Measurements from ENCODE around the gene SYNDIG1.

SYNDIG1 gene

DNA sequence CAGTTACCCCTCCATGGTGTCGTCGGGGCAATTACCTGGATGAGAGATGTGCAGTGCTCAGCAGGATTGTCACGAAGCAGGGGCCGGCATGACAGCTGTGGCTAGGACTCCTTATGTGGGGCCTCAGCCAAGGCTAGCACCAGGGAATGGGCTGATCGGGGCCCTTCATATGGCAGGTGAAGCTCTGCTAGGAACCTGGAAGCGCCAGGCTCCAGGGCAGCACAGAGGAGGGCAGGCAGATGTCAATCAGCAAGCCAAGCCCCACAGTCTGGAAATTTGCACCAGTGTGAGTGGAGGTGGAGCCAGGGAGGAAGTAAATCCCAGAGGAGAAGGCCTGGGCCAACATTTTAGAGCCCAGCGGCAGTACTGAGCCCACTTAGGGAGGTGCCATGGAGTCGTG lies 21.2 kb downstream of the SYNDIG1 start:
- Mint-ChIP-seq H3K4me3 (no peak overlapping the region), H3K27ac (no peak overlapping the region), H3K9me3 (no peaks in the 10 kb centered on the region), H3K27me3 (no peaks in the 10 kb centered on the region), H3K4me1 (ENCODE audit: low read depth) (no peaks in the 10 kb centered on the region), H3K36me3 (ENCODE audit: low read depth) (no peaks in the 10 kb centered on the region)
- no peak for DNase-seq

DNA sequence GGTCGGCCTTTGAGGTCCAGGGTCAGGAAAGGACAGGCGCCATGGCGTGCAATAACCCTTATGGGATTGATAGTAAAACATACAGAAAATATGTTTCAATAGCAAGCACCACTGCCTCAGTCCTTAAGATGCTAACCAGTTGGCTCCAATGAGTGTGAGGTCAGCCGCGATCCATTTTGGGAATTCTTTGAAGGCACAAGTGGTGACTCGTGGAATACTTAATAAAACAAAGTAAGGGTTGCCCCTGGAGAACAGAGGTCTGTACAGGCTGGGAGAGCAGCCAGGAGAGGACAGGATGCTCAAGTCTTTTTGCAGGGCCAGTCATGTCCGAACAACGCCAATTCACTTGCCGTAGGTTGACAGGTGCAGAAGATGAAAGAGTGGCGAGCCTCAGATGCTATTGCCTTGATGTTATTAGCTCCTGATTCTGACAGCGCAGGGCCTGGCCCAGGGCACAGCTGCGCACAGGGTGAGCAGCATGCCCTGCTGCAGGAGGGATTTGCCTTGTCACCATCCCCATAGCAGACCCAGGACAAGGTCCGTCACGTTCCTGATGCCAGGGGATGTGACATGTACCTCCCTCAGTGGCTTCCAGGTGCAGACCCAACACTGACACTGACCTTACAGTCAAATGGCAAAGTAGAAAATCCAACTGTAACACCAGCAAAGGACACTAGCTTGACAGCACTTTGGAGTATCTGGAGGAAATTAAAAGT lies 21.8 kb downstream of the SYNDIG1 start:
- Mint-ChIP-seq H3K9me3 (no peaks in the 10 kb centered on the region), H3K4me3 (no peak overlapping the region), H3K36me3 (ENCODE audit: low read depth) (no peaks in the 10 kb centered on the region), H3K27ac (no peak overlapping the region), H3K27me3 (no peaks in the 10 kb centered on the region), H3K4me1 (ENCODE audit: low read depth) (no peaks in the 10 kb centered on the region)
- no peak for DNase-seq

DNA sequence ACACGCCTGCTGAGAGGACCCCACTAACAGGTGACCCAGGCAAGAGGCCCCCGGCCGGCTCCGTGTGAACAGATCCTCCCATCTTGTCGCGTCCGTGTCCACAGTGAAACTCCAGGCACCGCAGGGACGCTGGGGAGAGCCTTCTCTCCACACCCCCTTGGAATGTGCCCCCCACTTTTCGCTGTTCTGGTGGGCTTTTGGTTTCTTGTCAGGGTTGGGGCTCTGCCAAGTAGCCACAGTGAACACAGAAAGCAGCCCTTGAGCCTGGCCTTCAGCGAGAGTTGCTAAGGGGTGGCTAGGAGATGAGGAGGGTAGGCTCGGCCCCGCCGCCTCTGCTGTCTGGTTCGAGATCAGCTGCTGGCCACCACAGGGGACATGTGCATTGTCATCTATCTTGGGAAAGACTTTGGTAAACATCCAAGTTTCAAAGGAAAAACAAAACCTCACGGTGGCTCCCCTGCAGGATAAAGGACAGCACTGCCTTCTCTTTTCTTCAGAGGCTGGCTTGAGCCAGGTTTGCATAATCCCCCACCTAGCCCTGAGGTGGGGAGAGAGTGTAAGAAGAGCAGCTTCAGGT lies 22.7 kb downstream of the SYNDIG1 start:
- H3K27me3 Mint-ChIP-seq, result no peaks in the 10 kb centered on the region
- H3K36me3 Mint-ChIP-seq (ENCODE audit: low read depth), result no peaks in the 10 kb centered on the region
- H3K27ac Mint-ChIP-seq, result no peak overlapping the region
- no peaks in the 10 kb centered on the region for H3K4me1 Mint-ChIP-seq (ENCODE audit: low read depth)
- no peak overlapping the region for H3K4me3 Mint-ChIP-seq
- no peak for DNase-seq
- no peaks in the 10 kb centered on the region for H3K9me3 Mint-ChIP-seq

DNA sequence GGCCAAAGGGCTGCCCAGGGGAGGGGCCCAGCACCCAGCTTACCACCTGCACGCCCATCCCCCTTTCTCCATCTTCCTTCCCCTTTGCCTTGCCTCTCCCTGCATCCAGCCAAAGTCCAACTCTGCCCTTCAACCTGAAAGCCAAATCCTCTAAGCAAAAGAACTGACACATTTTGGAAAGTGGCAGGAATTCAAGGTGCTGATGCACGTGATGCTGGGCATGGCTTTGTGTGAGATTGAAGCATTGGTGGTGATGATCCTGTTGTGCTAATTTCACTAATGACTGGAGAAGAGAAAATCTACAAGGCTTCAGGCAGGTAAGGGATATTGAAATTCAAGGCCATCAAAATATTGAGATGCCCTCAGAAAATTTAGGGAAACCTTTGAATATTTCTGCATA lies 23.3 kb downstream of the SYNDIG1 start:
- H3K4me1 Mint-ChIP-seq (ENCODE audit: low read depth), result no peaks in the 10 kb centered on the region
- H3K27me3 Mint-ChIP-seq, result no peaks in the 10 kb centered on the region

DNA sequence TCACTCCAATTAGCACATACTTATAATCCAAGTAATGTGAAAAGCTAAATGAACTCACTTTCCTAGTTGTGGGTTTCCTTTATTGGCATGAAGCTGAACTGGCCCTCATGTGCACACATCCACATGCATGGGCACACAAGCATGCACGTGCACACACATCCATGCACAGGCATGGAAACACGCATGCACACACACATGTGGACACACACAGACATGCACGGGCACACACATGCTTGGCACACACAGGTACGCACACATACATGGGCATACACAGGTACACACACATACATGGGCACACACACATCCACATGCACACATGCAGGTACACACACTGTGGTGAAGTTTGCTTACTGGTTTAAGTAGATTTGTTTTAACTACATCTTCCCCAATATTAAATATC lies 23.8 kb downstream of the SYNDIG1 start:
- no peak overlapping the region for H3K27ac Mint-ChIP-seq
- no peaks in the 10 kb centered on the region for H3K36me3 Mint-ChIP-seq (ENCODE audit: low read depth)

More for the DNA sequence above, 23.3 kb downstream of the SYNDIG1 start:
- Mint-ChIP-seq H3K9me3 (no peaks in the 10 kb centered on the region), H3K4me3 (no peak overlapping the region), H3K27ac (no peak overlapping the region), H3K36me3 (ENCODE audit: low read depth) (no peaks in the 10 kb centered on the region)
- no peak for DNase-seq

DNA sequence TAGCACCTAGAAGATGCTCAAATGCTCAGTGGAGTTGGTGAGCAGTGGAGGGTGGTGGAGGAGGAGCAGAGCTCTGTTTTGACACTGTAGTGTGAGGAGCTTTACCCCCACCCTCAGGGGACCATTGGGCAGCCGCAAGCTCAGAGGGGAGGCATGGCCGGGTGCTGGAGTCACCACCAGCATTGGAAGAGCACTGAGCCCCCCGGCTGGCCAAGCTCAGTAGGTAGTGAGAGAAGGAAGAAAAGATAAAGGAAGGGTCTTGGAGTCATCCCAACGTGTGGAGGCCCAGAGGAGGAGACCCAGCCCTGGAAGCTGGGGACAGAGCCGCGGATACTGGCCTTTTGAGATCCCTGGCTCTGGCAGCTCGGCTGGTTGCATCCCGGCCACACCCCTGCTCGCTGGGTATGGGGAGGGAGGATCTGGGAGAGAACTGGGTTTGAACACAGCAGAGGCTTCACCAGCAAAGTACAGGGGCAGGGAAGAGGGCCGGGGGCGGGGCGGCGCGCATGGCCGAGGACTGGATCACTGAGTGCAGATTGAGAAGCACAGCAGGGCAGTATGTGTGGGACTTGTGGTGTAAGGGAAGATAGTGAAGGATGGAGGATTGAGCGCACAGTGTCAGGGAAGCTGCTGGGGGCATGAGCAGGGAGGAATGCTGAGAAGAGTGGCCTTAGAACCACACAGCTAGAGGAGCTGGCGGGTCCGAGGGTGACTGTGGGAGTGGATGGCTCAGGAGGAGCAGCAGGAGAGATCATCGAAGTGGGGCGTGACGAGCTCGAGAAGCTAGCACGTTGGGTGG lies 24.4 kb downstream of the SYNDIG1 start:
- no peak for DNase-seq
- no peaks in the 10 kb centered on the region for H3K27me3 Mint-ChIP-seq
- no peaks in the 10 kb centered on the region for H3K9me3 Mint-ChIP-seq
- no peak overlapping the region for H3K4me3 Mint-ChIP-seq
- no peak overlapping the region for H3K27ac Mint-ChIP-seq
- H3K4me1 Mint-ChIP-seq (ENCODE audit: low read depth), result no peaks in the 10 kb centered on the region
- no peaks in the 10 kb centered on the region for H3K36me3 Mint-ChIP-seq (ENCODE audit: low read depth)

More for the DNA sequence above, 23.8 kb downstream of the SYNDIG1 start:
- no peak for DNase-seq
- H3K27me3 Mint-ChIP-seq, result no peaks in the 10 kb centered on the region
- no peak overlapping the region for H3K4me3 Mint-ChIP-seq
- no peaks in the 10 kb centered on the region for H3K9me3 Mint-ChIP-seq
- no peaks in the 10 kb centered on the region for H3K4me1 Mint-ChIP-seq (ENCODE audit: low read depth)

DNA sequence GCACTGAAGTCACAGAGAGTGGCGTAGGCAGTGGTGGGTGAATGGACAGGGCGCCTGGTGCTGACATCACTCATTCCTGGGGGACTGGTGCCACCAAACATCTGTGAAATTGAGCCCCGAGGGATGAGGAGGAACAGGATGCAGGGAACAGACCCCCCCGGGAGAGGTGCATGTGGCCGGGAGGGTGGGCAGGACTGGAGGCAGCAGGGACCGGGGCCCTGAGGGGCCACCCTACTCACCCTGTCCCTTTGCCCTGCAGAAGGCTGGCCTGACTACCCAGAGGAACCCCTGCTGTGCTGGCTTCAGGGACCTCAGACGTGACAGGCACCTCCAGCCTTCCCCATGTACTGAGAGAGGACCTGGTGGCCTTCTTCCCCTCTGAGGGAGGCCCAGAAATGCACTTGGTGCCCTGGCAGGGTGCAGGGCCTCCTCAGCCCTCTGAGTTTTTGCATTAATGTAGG lies 25.1 kb downstream of the SYNDIG1 start:
- Mint-ChIP-seq H3K27me3 (no peaks in the 10 kb centered on the region), H3K4me3 (no peak overlapping the region), H3K27ac (no peak overlapping the region), H3K36me3 (ENCODE audit: low read depth) (no peaks in the 10 kb centered on the region), H3K9me3 (no peaks in the 10 kb centered on the region), H3K4me1 (ENCODE audit: low read depth) (no peaks in the 10 kb centered on the region)
- DNase-seq, result no peak

DNA sequence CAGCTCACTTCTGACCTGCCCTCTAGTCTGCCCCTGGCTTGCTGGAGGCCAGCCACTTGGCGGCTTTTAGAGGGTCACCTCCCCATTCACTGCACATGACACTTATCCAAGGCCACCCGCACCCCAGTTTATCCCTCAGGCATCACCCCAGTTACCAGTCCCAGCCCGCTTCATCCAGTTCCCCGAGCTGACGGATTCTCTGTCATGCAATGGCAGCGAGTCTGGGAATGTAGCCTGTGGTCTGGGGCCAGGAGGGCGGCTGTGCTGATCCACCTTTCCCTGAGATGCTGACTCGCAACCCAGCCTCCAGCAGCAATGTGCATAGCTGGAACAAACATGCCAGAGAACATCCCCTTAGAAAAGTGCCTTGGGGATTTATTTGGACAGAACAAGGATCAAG lies 25.8 kb downstream of the SYNDIG1 start:
- Mint-ChIP-seq H3K9me3 (no peaks in the 10 kb centered on the region), H3K4me1 (ENCODE audit: low read depth) (no peaks in the 10 kb centered on the region), H3K36me3 (ENCODE audit: low read depth) (no peaks in the 10 kb centered on the region), H3K4me3 (no peak overlapping the region), H3K27me3 (no peaks in the 10 kb centered on the region), H3K27ac (no peak overlapping the region)
- DNase-seq, result no peak

DNA sequence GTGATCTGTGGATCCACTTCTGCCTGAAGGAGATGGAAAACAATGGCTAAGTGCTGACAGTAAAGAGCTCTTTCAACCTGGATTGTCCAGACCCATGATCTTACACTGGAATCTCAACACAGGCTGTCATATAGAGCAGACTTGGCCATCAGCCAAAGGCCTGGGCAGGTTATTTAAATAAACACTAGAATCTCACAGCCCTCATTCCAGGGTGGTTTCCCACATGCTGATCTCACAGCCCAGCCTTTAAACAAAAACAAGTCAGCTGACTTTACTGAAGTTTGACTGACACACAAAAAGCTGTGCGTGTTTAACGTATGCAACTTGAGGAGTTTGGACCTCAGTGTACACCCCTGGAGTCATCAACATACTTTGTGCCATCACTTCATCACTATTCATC lies 28.4 kb downstream of the SYNDIG1 start:
- Mint-ChIP-seq H3K27ac (no peak overlapping the region), H3K36me3 (ENCODE audit: low read depth) (no peaks in the 10 kb centered on the region), H3K9me3 (no peaks in the 10 kb centered on the region)

DNA sequence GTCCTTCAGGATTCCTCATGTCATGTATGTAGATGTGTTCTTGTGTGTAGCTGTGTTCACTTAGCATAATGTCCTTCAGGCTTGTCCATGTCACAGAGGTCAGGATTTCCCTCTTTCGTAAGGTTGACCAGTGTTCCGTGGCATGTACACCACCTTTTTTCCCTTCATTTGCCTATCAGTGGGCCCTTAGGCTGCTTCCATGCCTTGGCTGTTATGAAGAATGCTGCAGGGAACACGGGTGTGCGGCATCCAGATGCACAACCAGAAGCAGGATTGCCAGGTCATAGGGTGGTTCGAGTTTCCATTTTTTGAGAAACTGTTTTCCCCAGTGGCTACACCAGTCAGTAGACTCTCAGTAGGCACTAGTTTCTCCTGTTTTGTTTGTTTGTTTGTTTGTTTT lies 29.2 kb downstream of the SYNDIG1 start:
- no peaks in the 10 kb centered on the region for H3K9me3 Mint-ChIP-seq
- no peaks in the 10 kb centered on the region for H3K36me3 Mint-ChIP-seq (ENCODE audit: low read depth)
- H3K4me3 Mint-ChIP-seq, result no peak overlapping the region
- no peak overlapping the region for H3K27ac Mint-ChIP-seq
- H3K4me1 Mint-ChIP-seq (ENCODE audit: low read depth), result no peaks in the 10 kb centered on the region
- no peaks in the 10 kb centered on the region for H3K27me3 Mint-ChIP-seq
- DNase-seq, result no peak

More for the DNA sequence above, 28.4 kb downstream of the SYNDIG1 start:
- Mint-ChIP-seq H3K27me3 (no peaks in the 10 kb centered on the region), H3K4me1 (ENCODE audit: low read depth) (no peaks in the 10 kb centered on the region), H3K4me3 (no peak overlapping the region)
- DNase-seq, result no peak

DNA sequence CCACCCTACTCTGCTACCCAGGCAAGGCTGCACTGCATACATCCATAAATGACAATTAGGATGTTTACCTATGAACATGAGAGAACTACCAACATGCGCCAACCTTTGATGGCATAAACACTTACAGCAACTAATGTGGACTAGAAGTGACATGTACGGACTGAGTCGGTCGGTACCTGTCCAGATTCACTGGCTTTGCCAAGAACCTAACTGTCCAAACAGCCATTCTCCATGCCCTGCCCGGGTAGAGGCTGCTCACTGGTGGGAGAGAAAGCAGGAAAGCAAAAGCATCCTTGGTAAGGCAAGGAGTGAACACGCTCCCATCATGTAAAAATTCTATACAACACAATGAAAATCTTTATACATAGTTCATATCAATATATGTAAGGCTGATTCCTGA lies 30.0 kb downstream of the SYNDIG1 start:
- H3K4me3 Mint-ChIP-seq, result no peak overlapping the region
- H3K36me3 Mint-ChIP-seq (ENCODE audit: low read depth), result no peaks in the 10 kb centered on the region
- no peaks in the 10 kb centered on the region for H3K9me3 Mint-ChIP-seq
- no peaks in the 10 kb centered on the region for H3K4me1 Mint-ChIP-seq (ENCODE audit: low read depth)
- H3K27ac Mint-ChIP-seq, result no peak overlapping the region
- no peak for DNase-seq
- H3K27me3 Mint-ChIP-seq, result no peaks in the 10 kb centered on the region

DNA sequence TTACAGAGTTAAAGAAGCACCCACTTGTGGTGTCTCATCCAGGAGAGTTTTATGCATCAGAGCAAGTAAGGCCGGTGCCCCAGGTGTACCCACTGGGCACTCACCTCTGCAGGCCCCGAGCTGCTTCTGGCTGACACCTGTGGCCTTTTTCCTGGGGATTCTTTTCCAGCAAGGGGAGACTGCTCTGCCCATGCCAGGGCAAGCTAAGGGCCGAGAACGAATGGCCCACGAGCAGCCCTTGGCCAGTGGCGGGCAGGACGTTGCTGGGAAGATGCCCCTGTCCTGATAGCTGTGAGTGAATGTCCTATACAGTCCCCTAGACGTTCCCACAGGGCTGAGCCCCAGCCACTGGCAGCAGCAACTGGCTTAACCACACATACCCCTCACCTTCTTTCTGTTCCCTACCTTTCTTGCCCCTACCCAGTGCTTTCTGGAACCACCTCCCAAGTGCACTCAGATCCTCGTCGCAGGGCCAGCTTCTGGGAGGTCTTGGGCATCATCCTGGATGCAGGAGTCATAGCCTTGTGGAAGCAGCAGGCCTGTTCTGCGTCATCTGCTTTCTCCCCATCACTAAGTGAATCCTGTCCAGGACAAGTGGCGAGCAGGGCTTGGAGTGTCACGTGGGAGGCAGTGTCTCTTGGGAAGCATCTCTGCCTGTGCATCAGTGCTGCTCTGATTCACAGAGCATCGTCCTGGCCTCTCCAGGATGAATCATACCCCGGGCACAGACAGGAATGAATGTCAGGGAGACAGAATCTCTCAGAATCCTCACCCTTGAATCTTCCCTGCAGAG lies 32.5 kb downstream of the SYNDIG1 start:
- Mint-ChIP-seq H3K9me3 (no peaks in the 10 kb centered on the region), H3K4me1 (ENCODE audit: low read depth) (no peaks in the 10 kb centered on the region), H3K27ac (no peak overlapping the region), H3K27me3 (peaks cover 7% of the 10 kb centered on the region), H3K36me3 (ENCODE audit: low read depth) (no peaks in the 10 kb centered on the region), H3K4me3 (no peak overlapping the region)
- no peak for DNase-seq

DNA sequence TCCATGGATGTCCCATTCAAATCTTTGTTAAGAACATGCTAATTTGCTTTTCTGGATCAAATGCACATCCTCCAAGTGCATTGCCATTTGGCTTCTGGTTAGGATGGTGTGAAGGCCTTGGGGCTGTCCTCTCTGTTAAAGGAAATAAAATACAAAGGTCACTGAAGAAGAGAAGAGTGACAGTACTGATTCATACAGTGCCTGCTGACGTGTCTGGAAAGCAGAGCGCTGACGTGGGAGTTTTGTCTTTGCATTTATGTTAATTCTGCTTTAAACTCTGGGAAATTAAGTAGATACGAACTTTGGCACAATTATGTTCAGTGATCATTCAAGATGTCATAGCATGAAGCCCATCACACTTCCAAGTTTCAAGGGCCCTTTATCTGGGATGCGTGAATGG lies 33.2 kb downstream of the SYNDIG1 start:
- Mint-ChIP-seq H3K9me3 (no peaks in the 10 kb centered on the region), H3K27me3 (peaks cover 10% of the 10 kb centered on the region), H3K36me3 (ENCODE audit: low read depth) (no peaks in the 10 kb centered on the region), H3K4me3 (no peak overlapping the region), H3K4me1 (ENCODE audit: low read depth) (no peaks in the 10 kb centered on the region), H3K27ac (no peak overlapping the region)
- no peak for DNase-seq

DNA sequence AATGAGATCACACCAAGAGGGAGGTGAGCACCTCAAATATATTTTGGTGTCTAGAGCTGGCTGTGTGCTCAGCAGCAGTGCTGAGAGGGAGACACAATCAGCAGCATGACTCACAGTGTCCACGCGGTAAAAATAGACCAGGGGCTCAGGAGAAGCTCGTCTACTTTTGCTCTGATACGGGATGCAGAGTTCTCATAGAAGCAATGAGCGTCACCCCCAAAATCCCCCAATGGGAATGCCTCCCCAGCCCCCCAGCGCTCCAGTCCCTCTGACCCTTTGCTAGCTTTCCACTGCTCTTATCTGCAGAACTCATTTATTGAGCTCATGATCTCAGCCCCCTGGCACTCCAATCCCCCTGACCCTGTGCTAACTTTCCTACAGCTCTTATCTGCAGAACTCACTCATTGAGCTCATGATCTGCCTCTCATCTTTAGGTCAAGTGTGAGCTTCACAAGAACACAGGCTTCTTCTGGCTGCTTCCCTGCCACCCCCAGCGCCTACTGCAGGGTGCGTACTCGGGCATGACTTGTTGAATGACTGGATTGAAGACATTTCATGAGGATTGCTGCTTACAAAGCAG lies 34.0 kb downstream of the SYNDIG1 start:
- DNase-seq, result no peak
- H3K4me1 Mint-ChIP-seq (ENCODE audit: low read depth), result no peaks in the 10 kb centered on the region
- H3K36me3 Mint-ChIP-seq (ENCODE audit: low read depth), result no peaks in the 10 kb centered on the region
- no peaks in the 10 kb centered on the region for H3K9me3 Mint-ChIP-seq
- H3K27ac Mint-ChIP-seq, result peak overlapping the region; percentile 45
- peaks cover 10% of the 10 kb centered on the region for H3K27me3 Mint-ChIP-seq
- H3K4me3 Mint-ChIP-seq, result no peak overlapping the region

All from activated T-cell treated with anti-CD3 and anti-CD28 coated beads, Interleukin-2, amount 50 U/mL, for 24 hours (primary cell).